B cell (primary cell): Measurements from ENCODE around the gene SPATA32. TPM values are rescaled to one million over a fixed set of nuclear protein-coding genes. Genes with fewer than 3 reads are reported as not detected.

Experiments
- ATAC-seq: fragments of 200-7000 bp; cut with Tn5 transposase; one replicate; pipeline ENCODE4 v1.10.0; 2021; ENCODE audit warnings: low read depth, mild to moderate bottlenecking, moderate number of reproducible peaks, moderate library complexity
- CTCF ChIA-PET: fragments of 350-600 bp; sonication (Branson Sonifier 250); formaldehyde crosslinking; loops from one replicate; lab custom pipeline; 2021; ENCODE audit warnings: antibody characterized with exemption, inconsistent platforms; lab: Charles Lee
- POLR2A ChIA-PET: fragments of 350-600 bp; sonication (Branson Sonifier 250); formaldehyde crosslinking; loops from one replicate; lab custom pipeline; 2021; ENCODE audit warnings: antibody characterized with exemption; lab: Charles Lee
- DNase-seq: peaks from one replicate; pipeline ENCODE4 v3.0.0; 2013
- H2AFZ ChIP-seq: 2 replicates; pipeline ENCODE4 v1.6.1; 2012; ENCODE audit warnings: mild to moderate bottlenecking, low read depth, low read length; ENCODE audit not compliant: insufficient read depth, poor library complexity, severe bottlenecking
- H3K27ac ChIP-seq, 2 donors: 1 replicate in 1 of 2; 2 replicates in 1 of 2; pipeline ENCODE4 v1.5.1; 2012 to 2013; ENCODE audit warnings: low read length in 2 of 2, mild to moderate bottlenecking in 2 of 2, moderate library complexity in 1 of 2
- H3K27me3 ChIP-seq, 4 experiments: fragments of 200-600 bp in 1 of 4; sonication (generic) in 1 of 4; replicated peaks in 1 of 4; 1 replicate in 2 of 4; 2 replicates in 2 of 4; pipeline versions ENCODE4 v1.6.1 to v1.7.0; 2013 to 2016; ENCODE audit warnings: low read length in 3 of 4, mild to moderate bottlenecking in 2 of 4, mixed read lengths in 1 of 4, moderate library complexity in 1 of 4; ENCODE audit not compliant: insufficient read depth in 4 of 4, control insufficient read depth in 3 of 4; ENCODE audit errors: control extremely low read depth in 1 of 4
- H3K36me3 ChIP-seq, 2 experiments: replicated peaks in 1 of 2; 1 replicate in 1 of 2; 2 replicates in 1 of 2; pipeline versions ENCODE4 v1.6.1 to v1.7.1; 2013; ENCODE audit warnings: low read length in 1 of 2; ENCODE audit not compliant: insufficient read depth in 2 of 2, control insufficient read depth in 1 of 2; ENCODE audit errors: control extremely low read depth in 1 of 2, extremely low read depth in 1 of 2
- H3K4me1 ChIP-seq, 2 donors: fragments of 200-600 bp in 1 of 2; sonication (generic) in 1 of 2; 1 replicate in 1 of 2; 2 replicates in 1 of 2; pipeline versions ENCODE4 v1.5.1 to v1.6.1; 2013 to 2017; ENCODE audit warnings: low read length in 2 of 2; ENCODE audit not compliant: control insufficient read depth in 2 of 2, insufficient read depth in 2 of 2
- H3K4me2 ChIP-seq: replicated peaks from 2 replicates; pipeline ENCODE3; 2012; ENCODE audit warnings: mild to moderate bottlenecking, low read depth, low read length; ENCODE audit not compliant: poor library complexity, severe bottlenecking
- H3K4me3 ChIP-seq, 5 experiments: fragments of 200-600 bp in 1 of 5; sonication (generic) in 1 of 5; 1 replicate in 3 of 5; 2 replicates in 2 of 5; pipeline versions ENCODE4 v1.5.1 to v1.7.0; 2011 to 2016; ENCODE audit warnings: low read length in 4 of 5, mild to moderate bottlenecking in 4 of 5, low read depth in 2 of 5, control low read depth in 1 of 5, moderate library complexity in 1 of 5; ENCODE audit not compliant: insufficient read depth in 1 of 5; ENCODE audit errors: control extremely low read depth in 1 of 5, extremely low read depth in 1 of 5
- H3K79me2 ChIP-seq: fragments of 200-600 bp; sonication (generic); one replicate; pipeline ENCODE4 v1.6.0; 2016; ENCODE audit warnings: low read length; ENCODE audit not compliant: control insufficient read depth, insufficient read depth
- H3K9ac ChIP-seq: fragments of 200-600 bp; sonication (generic); 2 replicates; pipeline ENCODE4 v1.6.1; 2017; ENCODE audit warnings: mild to moderate bottlenecking, low read length, moderate library complexity
- H3K9me3 ChIP-seq, 3 donors: one replicate each; pipeline versions ENCODE4 v1.6.1 to v1.7.1; 2013; ENCODE audit warnings: low read length in 2 of 3; ENCODE audit not compliant: control insufficient read depth in 2 of 3, insufficient read depth in 1 of 3; ENCODE audit errors: control extremely low read depth in 1 of 3
- H4K20me1 ChIP-seq: 2 replicates; pipeline ENCODE4 v1.6.0; 2012; ENCODE audit warnings: mild to moderate bottlenecking, low read length; ENCODE audit not compliant: insufficient read depth, control insufficient read depth, poor library complexity, severe bottlenecking
- H3K27ac Mint-ChIP-seq: one replicate; pipeline ENCODE4 v1.8.0; 2021; ENCODE audit warnings: mixed read lengths
- H3K27me3 Mint-ChIP-seq: one replicate; pipeline ENCODE4 v1.8.0; 2021; ENCODE audit warnings: mixed read lengths
- H3K4me1 Mint-ChIP-seq: one replicate; pipeline ENCODE4 v1.8.0; 2021; ENCODE audit warnings: mixed read lengths
- H3K4me3 Mint-ChIP-seq: one replicate; pipeline ENCODE4 v1.8.0; 2021; ENCODE audit warnings: mixed read lengths
- H3K9me3 Mint-ChIP-seq: one replicate; pipeline ENCODE4 v1.8.0; 2022; ENCODE audit warnings: mixed read lengths; ENCODE audit not compliant: insufficient read depth
- EZH2 ChIP-seq: IDR thresholded peaks from 2 replicates; pipeline ENCODE4 v1.6.1; 2012; ENCODE audit warnings: borderline replicate concordance, low read depth, mild to moderate bottlenecking, moderate library complexity, low read length; ENCODE audit not compliant: insufficient read depth, poor library complexity, severe bottlenecking
- WGBS: methylation state at CpG from one replicate; pipeline ENCODE4 v1.1.5; 2013; ENCODE audit warnings: missing lambda C conversion rate; ENCODE audit not compliant: insufficient coverage; 5-methylcytosine and 5-hydroxymethylcytosine counted together
- intact Hi-C: fragments of 100-400 bp; cut with micrococcal nuclease; formaldehyde crosslinking; loops from one replicate; pipeline ENCODE4 v1.10.0; 2022
- polyA plus RNA-seq: library from polyadenylated mRNA; depleted of rRNA; stranded (reverse); fragments of >200 nt; gene quantifications from 2 replicates; pipeline ENCODE4 v1.2.3, GENCODE V29; 2012
- total RNA-seq, 2 donors: library from RNA; stranded (reverse); fragments of 120-200 nt in 1 of 2; gene quantifications; 1 replicate in 1 of 2; 2 replicates in 1 of 2; pipeline versions ENCODE4 v1.2.3 to v1.2.4, GENCODE V29; 2013 to 2022
- TF ChIP-seq, protein P1 (sequence below): fragments of 200-600 bp; IDR thresholded peaks from one replicate; pipeline ENCODE4 v1.8.0; 2022; ENCODE audit warnings: antibody characterized with exemption, mild to moderate bottlenecking

SPATA32 gene
- total and polyA plus RNA-seq, 2 donors (not counting 1 experiment from before 2014, with no cell fraction given), result 0.12 to 0.52 TPM

DNA sequence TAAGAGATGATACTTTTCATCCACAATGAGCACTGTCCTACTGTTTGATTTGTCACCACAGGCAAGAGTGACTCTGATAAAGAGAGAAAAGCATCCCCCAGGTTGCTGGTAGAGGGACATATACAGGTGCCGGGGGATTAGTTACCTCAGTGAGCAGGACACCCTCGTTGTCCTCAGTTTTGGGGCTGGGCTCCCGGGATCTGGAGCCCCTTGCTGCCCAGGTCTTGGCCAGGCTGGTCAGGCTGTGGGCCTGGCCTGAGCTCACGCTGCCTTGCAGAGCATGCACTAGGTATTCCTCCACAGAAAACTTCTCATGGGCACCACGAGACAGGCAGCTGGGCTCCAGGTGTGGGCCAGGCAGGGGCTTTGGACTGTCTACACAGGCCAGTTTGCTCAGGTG lies 24.4 kb upstream of the SPATA32 start:
- intact Hi-C loops, result no loop called here
- no peak overlapping the region for H2AFZ ChIP-seq
- no peak for DNase-seq
- no peaks in the 10 kb centered on the region for H3K9me3 Mint-ChIP-seq
- no peak overlapping the region for H3K9ac ChIP-seq
- H3K27me3 Mint-ChIP-seq, result no peaks in the 10 kb centered on the region
- ATAC-seq, result no peak
- H3K27me3 ChIP-seq, result no peaks in the 10 kb centered on the region
- peaks cover 13% of the 10 kb centered on the region for H3K4me1 Mint-ChIP-seq
- H3K4me1 ChIP-seq, result peaks cover 9 to 21% of the 10 kb centered on the region in 2 donors
- peaks cover 71% of the 10 kb centered on the region for H3K79me2 ChIP-seq
- H3K27ac ChIP-seq, result no peak overlapping the region
- no peak for TF ChIP-seq EZH2
- TF ChIP-seq, protein P1, sequence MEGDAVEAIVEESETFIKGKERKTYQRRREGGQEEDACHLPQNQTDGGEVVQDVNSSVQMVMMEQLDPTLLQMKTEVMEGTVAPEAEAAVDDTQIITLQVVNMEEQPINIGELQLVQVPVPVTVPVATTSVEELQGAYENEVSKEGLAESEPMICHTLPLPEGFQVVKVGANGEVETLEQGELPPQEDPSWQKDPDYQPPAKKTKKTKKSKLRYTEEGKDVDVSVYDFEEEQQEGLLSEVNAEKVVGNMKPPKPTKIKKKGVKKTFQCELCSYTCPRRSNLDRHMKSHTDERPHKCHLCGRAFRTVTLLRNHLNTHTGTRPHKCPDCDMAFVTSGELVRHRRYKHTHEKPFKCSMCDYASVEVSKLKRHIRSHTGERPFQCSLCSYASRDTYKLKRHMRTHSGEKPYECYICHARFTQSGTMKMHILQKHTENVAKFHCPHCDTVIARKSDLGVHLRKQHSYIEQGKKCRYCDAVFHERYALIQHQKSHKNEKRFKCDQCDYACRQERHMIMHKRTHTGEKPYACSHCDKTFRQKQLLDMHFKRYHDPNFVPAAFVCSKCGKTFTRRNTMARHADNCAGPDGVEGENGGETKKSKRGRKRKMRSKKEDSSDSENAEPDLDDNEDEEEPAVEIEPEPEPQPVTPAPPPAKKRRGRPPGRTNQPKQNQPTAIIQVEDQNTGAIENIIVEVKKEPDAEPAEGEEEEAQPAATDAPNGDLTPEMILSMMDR, result no peak
- no peak overlapping the region for H3K4me2 ChIP-seq
- peaks cover 4 to 94% of the 10 kb centered on the region in 2 experiments for H3K36me3 ChIP-seq
- H3K9me3 ChIP-seq, result no peaks in the 10 kb centered on the region
- H3K27ac Mint-ChIP-seq, result peak overlapping the region; percentile 53
- ChIA-PET CTCF (interaction anchor here (1.6 to 2.5 kb wide), 4 partner anchors 7 to 99 kb away, joined by 5 to 19 read pairs (median 8); partner anchors contain the start of gene MAP3K14), POLR2A (no interaction called here)
- H4K20me1 ChIP-seq, result peaks cover 36% of the 10 kb centered on the region
- H3K4me3 ChIP-seq, result no peak overlapping the region
- 95% methylated on average over 5 of the region's 5 CpGs for WGBS
- no peak overlapping the region for H3K4me3 Mint-ChIP-seq
